Adrenal gland (tissue), 12 donors: ENCODE data around the gene NCBP2. TPM values are rescaled to one million over a fixed set of nuclear protein-coding genes. Genes with fewer than 3 reads are reported as not detected.

ENCODE experiments used
- DNase-seq, 7 donors: peaks; one replicate each; pipeline ENCODE4 v3.0.0-alpha.2; 2019 to 2020
- H3K27ac ChIP-seq, 5 donors: fragments of 200-600 bp; sonication (generic) in 4 of 5; 1 replicate in 3 of 5; 2 replicates in 2 of 5; pipeline versions ENCODE4 v1.5.1 to v1.8.0; 2016 to 2020; ENCODE audit warnings: mild to moderate bottlenecking in 1 of 5
- H3K27me3 ChIP-seq: fragments of 200-600 bp; 2 replicates; pipeline ENCODE4 v1.8.0; 2021
- H3K36me3 ChIP-seq, 2 donors: fragments of 200-600 bp; replicated peaks in 1 of 2; 1 replicate in 1 of 2; 2 replicates in 1 of 2; pipeline versions ENCODE4 v1.5.1 to v1.8.0; 2018 to 2022
- H3K4me1 ChIP-seq, 2 donors: fragments of 200-600 bp; replicated peaks in 1 of 2; 1 replicate in 1 of 2; 2 replicates in 1 of 2; pipeline versions ENCODE4 v1.5.1 to v1.8.0; 2018 to 2021
- H3K4me3 ChIP-seq, 4 donors: fragments of 200-600 bp; sonication (generic) in 3 of 4; one replicate each; pipeline ENCODE4 v1.5.1; 2016 to 2018
- H3K9me3 ChIP-seq, 3 donors: fragments of 200-600 bp; sonication (generic) in 1 of 3; replicated peaks in 1 of 3; 1 replicate in 2 of 3; 2 replicates in 1 of 3; pipeline versions ENCODE4 v1.5.1 to v1.8.0; 2016 to 2021
- CTCF ChIP-seq, 6 experiments: fragments of 450-650 bp in 4 of 6; fragments of 200-600 bp in 2 of 6; sonication (generic) in 1 of 6; IDR thresholded peaks; 1 replicate in 5 of 6; 2 replicates in 1 of 6; pipeline versions ENCODE4 v1.5.1 to v1.8.0; 2016 to 2021; ENCODE audit warnings: antibody characterized with exemption in 6 of 6, mild to moderate bottlenecking in 2 of 6, moderate library complexity in 1 of 6
- POLR2A ChIP-seq, 2 donors: fragments of 450-650 bp; IDR thresholded peaks; one replicate each; pipeline ENCODE4 v1.6.1; 2017; ENCODE audit warnings: antibody characterized with exemption in 2 of 2, mild to moderate bottlenecking in 2 of 2, moderate library complexity in 1 of 2
- WGBS, 4 donors: extraction: QIAGEN DNeasy Blood & Tissue Kit in 2 of 4; methylation state at CpG; one replicate each; pipeline versions ENCODE4 v1.1.5 to v1.1.7; 2013 to 2017; 5-methylcytosine and 5-hydroxymethylcytosine counted together
- intact Hi-C, 2 donors: fragments of 100-400 bp; cut with DNase I; formaldehyde crosslinking; loops; one replicate each; pipeline versions ENCODE4 v1.14.1 to v1.15.0; 2022 to 2023
- polyA plus RNA-seq, 3 donors: library from polyadenylated mRNA; stranded (reverse); fragments of 200-250 nt in 2 of 3; fragments of 350-450 nt in 1 of 3; fragmentation: Illumina TruSeq in 1 of 3; extraction: RNeasy Lipid Tissue Mini Kit (QIAGEN cat#74804) in 1 of 3; gene quantifications; one replicate each; pipeline ENCODE4 v1.2.3, GENCODE V29; 2013 to 2014
- total RNA-seq, 9 donors: library from RNA; depleted of rRNA in 4 of 9; stranded (reverse); fragments of >200 nt in 4 of 9; fragments of 120-200 nt in 1 of 9; fragmentation: NEBNext Ultra II Directional in 1 of 9; extraction: Animal tissue kit (Norgen Biotek cat#: 25700) in 1 of 9; gene quantifications; one replicate each; pipeline versions ENCODE4 v1.1.0 to v1.2.4, GENCODE V29; 2013 to 2023
- donor health status: healthy with polysubstance abuse.
- donor health status: Bipolar disorder and iron deficiency.
- donor health status: DM: yes; HTN: yes; CAD: no.
- donor health status: DM: no; HTN: no; CAD: no.
- donor health status: DM: no; HTN: no; CAD: no.
- donor health status: DM: yes; HTN: yes; CAD: no.

The NCBP2 gene
- total and polyA plus RNA-seq, 12 donors, result 38.5 to 100 (median 56.7) TPM

GRCh38 chr3:196936288-196936687 is 6.0 kb downstream of the NCBP2 start:
- TF ChIP-seq CTCF (IDR thresholded peaks at IDR 0.05) (no peak), POLR2A (IDR thresholded peaks at IDR 0.05) (no peak)
- no peaks in the 10 kb centered on the region for H3K9me3 ChIP-seq
- no peak overlapping the region for H3K4me3 ChIP-seq
- H3K4me1 ChIP-seq, result peaks cover 8 to 12% of the 10 kb centered on the region in 2 donors
- intact Hi-C loops, result no loop called here
- H3K36me3 ChIP-seq, result peaks cover 0 to 65% of the 10 kb centered on the region in 2 donors
- DNase-seq, result no peak
- H3K27ac ChIP-seq, result no peak overlapping the region
- H3K27me3 ChIP-seq, result no peaks in the 10 kb centered on the region
- 85 to 94% (median 91%) methylated on average over 3 of the region's 3 CpGs for WGBS, 4 donors

DNA sequence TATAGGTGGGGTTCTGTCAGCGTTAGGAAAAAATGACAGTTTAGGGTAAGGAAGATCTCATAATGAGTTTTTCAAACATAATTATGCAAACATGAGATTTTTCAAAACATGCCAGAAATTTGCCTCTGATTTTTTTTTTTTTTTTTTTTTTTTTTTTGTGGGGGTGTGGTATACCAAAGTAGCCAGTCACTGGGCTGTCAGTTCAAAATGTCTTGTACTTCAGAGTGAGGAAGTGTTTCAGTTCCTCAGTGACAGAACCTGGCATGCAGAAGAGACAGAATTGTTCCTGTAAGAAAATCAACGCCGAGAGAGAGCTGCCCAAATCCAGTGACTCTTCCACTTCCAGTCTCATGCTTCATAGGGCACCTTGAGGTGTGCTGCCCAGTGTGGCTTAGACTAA is 9.7 kb downstream of the NCBP2 start:
- peaks cover 0 to 77% of the 10 kb centered on the region in 2 donors for H3K36me3 ChIP-seq
- WGBS, 4 donors, result 91 to 95% (median 93%) methylated on average over 3 of the region's 3 CpGs
- H3K4me1 ChIP-seq, result no peaks in the 10 kb centered on the region
- H3K27me3 ChIP-seq, result no peaks in the 10 kb centered on the region
- intact Hi-C loops, result no loop called here
- no peak overlapping the region for H3K4me3 ChIP-seq
- no peaks in the 10 kb centered on the region for H3K9me3 ChIP-seq
- TF ChIP-seq CTCF (IDR thresholded peaks at IDR 0.05), result no peak
- no peak for TF ChIP-seq POLR2A (IDR thresholded peaks at IDR 0.05)
- H3K27ac ChIP-seq, result no peak overlapping the region
- no peak for DNase-seq

DNA sequence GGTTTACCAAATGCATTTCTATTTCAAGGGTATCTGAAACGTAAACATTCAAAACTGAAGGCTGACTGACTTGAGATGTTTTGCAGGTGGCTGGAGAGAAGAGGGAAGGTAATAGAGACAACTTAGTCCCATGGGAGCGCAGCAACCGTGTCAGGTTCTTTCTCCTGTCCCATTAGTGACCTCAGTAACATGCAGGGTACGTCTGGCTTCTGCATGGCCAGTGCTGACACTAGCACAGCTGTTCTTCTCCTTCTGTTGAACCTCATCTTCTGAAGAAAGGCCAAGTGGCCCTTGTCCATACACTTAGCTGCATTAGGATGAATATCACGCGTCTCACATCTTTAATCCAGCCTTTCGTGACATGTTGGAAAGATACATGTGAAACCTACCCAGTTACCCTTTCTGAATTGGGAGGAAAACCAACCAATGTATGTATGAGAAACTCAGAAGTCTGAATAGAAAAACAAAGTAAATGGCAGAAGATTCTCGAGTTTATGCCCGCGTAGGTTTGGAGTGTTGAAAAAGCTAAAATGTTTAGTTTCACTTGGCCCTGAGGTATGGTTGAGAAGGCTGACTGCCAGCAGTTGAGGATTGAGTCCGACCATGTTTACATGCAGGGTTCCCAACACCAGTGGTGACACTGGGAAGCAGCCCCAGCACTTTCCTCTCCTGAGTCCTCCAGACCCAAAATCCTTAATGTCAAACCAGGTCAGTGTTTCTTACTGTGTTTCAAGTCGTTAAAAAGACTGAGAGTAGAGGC is 10.3 kb downstream of the NCBP2 start:
- TF ChIP-seq POLR2A (IDR thresholded peaks at IDR 0.05), result no peak
- no peak for TF ChIP-seq CTCF (IDR thresholded peaks at IDR 0.05)
- peaks cover 0 to 71% of the 10 kb centered on the region in 2 donors for H3K36me3 ChIP-seq

DNA sequence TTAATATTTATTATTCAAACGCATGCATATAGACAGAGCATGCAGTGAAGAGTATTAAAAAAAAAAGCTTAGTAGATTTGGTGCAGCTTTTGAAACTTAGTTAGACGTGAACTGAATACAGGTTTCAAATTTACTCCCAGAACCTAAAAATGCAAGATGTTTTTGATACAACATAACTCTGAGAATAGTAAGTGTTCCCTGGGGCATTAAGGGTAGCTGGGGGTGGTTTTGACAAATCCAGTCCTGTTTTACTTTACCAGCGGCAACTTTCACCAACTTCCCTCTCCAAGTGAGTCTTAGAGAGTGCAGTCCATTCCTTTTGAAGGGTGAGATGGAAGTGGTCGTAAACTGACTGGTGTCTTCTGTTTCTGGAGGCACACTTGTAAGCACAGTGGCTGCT is 11.2 kb downstream of the NCBP2 start:
- Histone ChIP-seq H3K36me3 (peaks cover 0 to 63% of the 10 kb centered on the region in 2 donors), H3K4me3 (no peak overlapping the region), H3K27me3 (no peaks in the 10 kb centered on the region), H3K4me1 (no peaks in the 10 kb centered on the region), H3K9me3 (no peaks in the 10 kb centered on the region), H3K27ac (no peak overlapping the region)
- no peak for DNase-seq
- 90 to 96% (median 95%) methylated on average over 4 of the region's 4 CpGs for WGBS, 4 donors
- intact Hi-C loops, result no loop called here
- no peak for TF ChIP-seq POLR2A (IDR thresholded peaks at IDR 0.05)
- no peak for TF ChIP-seq CTCF (IDR thresholded peaks at IDR 0.05)

More for the DNA sequence above, 10.3 kb downstream of the NCBP2 start:
- Histone ChIP-seq H3K4me3 (no peak overlapping the region), H3K27ac (no peak overlapping the region), H3K9me3 (no peaks in the 10 kb centered on the region), H3K27me3 (no peaks in the 10 kb centered on the region), H3K4me1 (no peaks in the 10 kb centered on the region)
- intact Hi-C loops, result no loop called here
- 89 to 91% (median 90%) methylated on average over 12 of the region's 12 CpGs for WGBS, 4 donors
- DNase-seq, result no peak
